ENCODE results near the gene ZNF507. TPM values are rescaled to one million over a fixed set of nuclear protein-coding genes. Genes with fewer than 3 reads are reported as not detected.

ZNF507 gene
- total RNA-seq, 1 donor from 2014 or later, result 22.4 TPM

DNA sequence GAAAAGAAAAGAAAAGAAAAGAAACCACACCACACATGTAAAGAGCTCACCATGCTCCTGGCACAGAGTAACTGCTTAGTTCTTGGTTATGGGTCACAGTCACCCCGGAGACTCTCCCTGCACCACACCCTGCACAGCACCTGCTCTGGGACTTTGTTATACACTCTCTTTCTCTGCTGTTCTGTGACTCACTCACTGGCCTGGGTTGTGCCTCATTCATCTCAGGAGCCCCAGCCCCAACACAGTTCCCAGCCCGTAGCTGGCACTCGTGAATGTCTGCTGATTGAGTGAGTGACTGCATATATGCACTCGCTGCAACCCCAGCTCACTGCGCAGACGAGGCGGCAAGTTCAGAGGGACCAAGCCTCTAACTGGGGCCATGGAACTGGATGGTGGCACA lies 22.9 kb upstream of the ZNF507 start:
- Histone ChIP-seq H3K36me3 (no peaks in the 10 kb centered on the region), H3K27me3 (no peaks in the 10 kb centered on the region), H3K9me3 (ENCODE audit: low read depth) (no peaks in the 10 kb centered on the region), H3F3A (ENCODE audit: low read depth) (no peaks in the 10 kb centered on the region), H3K27ac (no peak overlapping the region), H3K4me3 (no peak overlapping the region), H3K79me2 (ENCODE audit: low read depth) (no peaks in the 10 kb centered on the region), H3K4me1 (peaks cover 6% of the 10 kb centered on the region), H2AFZ (replicated peaks) (no peak overlapping the region), H4K20me1 (ENCODE audit: low read depth) (no peaks in the 10 kb centered on the region), H3K4me2 (no peak overlapping the region), H3K9ac (no peak overlapping the region)
- no peak overlapping the region for H3K27ac Mint-ChIP-seq
- peaks cover 13% of the 10 kb centered on the region for H3K4me1 Mint-ChIP-seq
- no peak for TF ChIP-seq EZH2 (IDR thresholded peaks at IDR 0.05)
- H3K4me3 Mint-ChIP-seq, result no peak overlapping the region
- H3K27me3 Mint-ChIP-seq (ENCODE audit: insufficient read depth, low read depth), result peaks cover 4% of the 10 kb centered on the region
- no peaks in the 10 kb centered on the region for H3K9me3 Mint-ChIP-seq
- H3K36me3 Mint-ChIP-seq, result no peaks in the 10 kb centered on the region
- no peak for DNase-seq (ENCODE audit: low spot score)

DNA sequence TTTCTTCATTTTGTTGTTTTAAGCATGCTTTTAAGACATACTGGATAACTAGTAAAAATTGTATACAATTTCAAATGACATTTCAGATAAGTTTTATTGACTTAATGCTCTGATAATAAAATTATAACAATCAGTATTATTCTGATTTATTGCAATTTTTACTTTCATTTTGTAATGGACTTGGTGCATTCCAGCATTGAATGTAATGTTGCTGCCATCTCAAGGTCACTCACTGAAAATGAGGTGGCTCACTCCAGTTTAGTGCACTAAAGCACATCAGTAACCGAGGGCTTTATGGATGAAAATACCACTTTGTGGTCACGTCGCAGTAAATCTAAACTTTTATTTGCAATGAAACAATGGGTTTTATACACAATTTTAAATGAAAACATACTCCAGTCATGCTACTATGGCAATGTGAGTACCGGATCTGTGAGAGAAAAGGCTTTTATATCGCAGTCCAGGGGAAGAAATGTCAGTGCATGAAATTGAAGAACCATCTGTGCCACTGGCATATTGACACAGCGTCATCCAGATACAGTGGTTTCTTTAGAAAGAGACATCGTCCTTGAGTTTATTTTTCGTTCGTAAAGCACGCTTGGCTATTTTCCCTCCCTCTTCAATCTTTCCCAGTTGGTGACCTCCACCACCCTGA lies 20.7 kb upstream of the ZNF507 start:
- no peaks in the 10 kb centered on the region for H3K4me1 Mint-ChIP-seq
- Histone ChIP-seq H3K9ac (no peak overlapping the region), H3K4me1 (no peaks in the 10 kb centered on the region), H2AFZ (replicated peaks) (no peak overlapping the region), H4K20me1 (ENCODE audit: low read depth) (no peaks in the 10 kb centered on the region), H3K4me2 (no peak overlapping the region), H3K36me3 (no peaks in the 10 kb centered on the region), H3K9me3 (ENCODE audit: low read depth) (no peaks in the 10 kb centered on the region), H3K27me3 (no peaks in the 10 kb centered on the region), H3F3A (ENCODE audit: low read depth) (no peaks in the 10 kb centered on the region), H3K4me3 (no peak overlapping the region), H3K79me2 (ENCODE audit: low read depth) (no peaks in the 10 kb centered on the region), H3K27ac (no peak overlapping the region)
- no peaks in the 10 kb centered on the region for H3K27me3 Mint-ChIP-seq (ENCODE audit: insufficient read depth, low read depth)
- H3K27ac Mint-ChIP-seq, result no peak overlapping the region
- H3K36me3 Mint-ChIP-seq, result no peaks in the 10 kb centered on the region
- no peaks in the 10 kb centered on the region for H3K9me3 Mint-ChIP-seq
- DNase-seq (ENCODE audit: low spot score), result no peak
- TF ChIP-seq EZH2phosphoT487 (IDR thresholded peaks at IDR 0.05) (no peak), EZH2 (IDR thresholded peaks at IDR 0.05) (no peak)
- TF ChIP-seq, protein P1, sequence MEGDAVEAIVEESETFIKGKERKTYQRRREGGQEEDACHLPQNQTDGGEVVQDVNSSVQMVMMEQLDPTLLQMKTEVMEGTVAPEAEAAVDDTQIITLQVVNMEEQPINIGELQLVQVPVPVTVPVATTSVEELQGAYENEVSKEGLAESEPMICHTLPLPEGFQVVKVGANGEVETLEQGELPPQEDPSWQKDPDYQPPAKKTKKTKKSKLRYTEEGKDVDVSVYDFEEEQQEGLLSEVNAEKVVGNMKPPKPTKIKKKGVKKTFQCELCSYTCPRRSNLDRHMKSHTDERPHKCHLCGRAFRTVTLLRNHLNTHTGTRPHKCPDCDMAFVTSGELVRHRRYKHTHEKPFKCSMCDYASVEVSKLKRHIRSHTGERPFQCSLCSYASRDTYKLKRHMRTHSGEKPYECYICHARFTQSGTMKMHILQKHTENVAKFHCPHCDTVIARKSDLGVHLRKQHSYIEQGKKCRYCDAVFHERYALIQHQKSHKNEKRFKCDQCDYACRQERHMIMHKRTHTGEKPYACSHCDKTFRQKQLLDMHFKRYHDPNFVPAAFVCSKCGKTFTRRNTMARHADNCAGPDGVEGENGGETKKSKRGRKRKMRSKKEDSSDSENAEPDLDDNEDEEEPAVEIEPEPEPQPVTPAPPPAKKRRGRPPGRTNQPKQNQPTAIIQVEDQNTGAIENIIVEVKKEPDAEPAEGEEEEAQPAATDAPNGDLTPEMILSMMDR (IDR thresholded peaks at IDR 0.05), result no peak
- H3K4me3 Mint-ChIP-seq, result no peak overlapping the region

GRCh38 chr19:32330213-32330857 lies 15.1 kb upstream of the ZNF507 start:
- Mint-ChIP-seq H3K27me3 (ENCODE audit: insufficient read depth, low read depth) (peaks cover 5% of the 10 kb centered on the region), H3K9me3 (no peaks in the 10 kb centered on the region), H3K27ac (no peak overlapping the region), H3K4me3 (no peak overlapping the region), H3K36me3 (no peaks in the 10 kb centered on the region), H3K4me1 (no peaks in the 10 kb centered on the region)
- no peak overlapping the region for H3K4me3 ChIP-seq
- no peaks in the 10 kb centered on the region for H3F3A ChIP-seq (ENCODE audit: low read depth)
- H3K9ac ChIP-seq, result no peak overlapping the region
- no peaks in the 10 kb centered on the region for H3K79me2 ChIP-seq (ENCODE audit: low read depth)
- DNase-seq (ENCODE audit: low spot score), result no peak
- no peak overlapping the region for H2AFZ ChIP-seq (replicated peaks)
- H3K9me3 ChIP-seq (ENCODE audit: low read depth), result no peaks in the 10 kb centered on the region
- H3K36me3 ChIP-seq, result no peaks in the 10 kb centered on the region
- H3K27me3 ChIP-seq, result no peaks in the 10 kb centered on the region
- no peaks in the 10 kb centered on the region for H4K20me1 ChIP-seq (ENCODE audit: low read depth)
- TF ChIP-seq EZH2 (IDR thresholded peaks at IDR 0.05) (no peak), EZH2phosphoT487 (IDR thresholded peaks at IDR 0.05) (no peak)
- TF ChIP-seq, protein P1 (IDR thresholded peaks at IDR 0.05), result no peak
- H3K27ac ChIP-seq, result no peak overlapping the region
- H3K4me2 ChIP-seq, result no peak overlapping the region
- H3K4me1 ChIP-seq, result no peaks in the 10 kb centered on the region

- Histone ChIP-seq H3K9ac (no peak overlapping the region), H3K4me1 (no peaks in the 10 kb centered on the region), H3K36me3 (no peaks in the 10 kb centered on the region), H3K4me2 (no peak overlapping the region), H3K9me3 (ENCODE audit: low read depth) (no peaks in the 10 kb centered on the region), H4K20me1 (ENCODE audit: low read depth) (no peaks in the 10 kb centered on the region), H3K27ac (no peak overlapping the region), H3F3A (ENCODE audit: low read depth) (no peaks in the 10 kb centered on the region), H3K27me3 (no peaks in the 10 kb centered on the region), H3K79me2 (ENCODE audit: low read depth) (no peaks in the 10 kb centered on the region), H3K4me3 (no peak overlapping the region), H2AFZ (replicated peaks) (no peak overlapping the region)
- no peak for DNase-seq (ENCODE audit: low spot score)
- peaks cover 8% of the 10 kb centered on the region for H3K27me3 Mint-ChIP-seq (ENCODE audit: insufficient read depth, low read depth)
- no peak for TF ChIP-seq EZH2 (IDR thresholded peaks at IDR 0.05)
- no peak for TF ChIP-seq EZH2phosphoT487 (IDR thresholded peaks at IDR 0.05)
- TF ChIP-seq, protein P1 (IDR thresholded peaks at IDR 0.05), result no peak
- no peak overlapping the region for H3K27ac Mint-ChIP-seq
- H3K4me1 Mint-ChIP-seq, result peaks cover 3% of the 10 kb centered on the region
- no peaks in the 10 kb centered on the region for H3K36me3 Mint-ChIP-seq
- no peak overlapping the region for H3K4me3 Mint-ChIP-seq
- no peaks in the 10 kb centered on the region for H3K9me3 Mint-ChIP-seq
Observed at GRCh38 chr19:32333227-32333626, 12.2 kb upstream of the ZNF507 start.
